Neural cell (in vitro differentiated cells): ENCODE results near the gene MICALL1. TPM values are rescaled to one million over a fixed set of nuclear protein-coding genes. Genes with fewer than 3 reads are reported as not detected.

Experiments
- H2AFZ ChIP-seq: fragments of 200-600, 300-800 bp; sonication (generic), shearing (Covaris generic); 2 replicates; pipeline ENCODE4 v1.6.0; 2014; ENCODE audit warnings: low read depth, mild to moderate bottlenecking, antibody characterized with exemption, low read length, moderate library complexity
- H3F3A ChIP-seq: fragments of 200-600 bp; shearing (Covaris generic); 2 replicates; pipeline ENCODE4 v1.6.1; 2016; ENCODE audit warnings: mild to moderate bottlenecking, moderate library complexity, mixed read lengths, antibody characterized with exemption, low read length; ENCODE audit not compliant: insufficient read depth, poor library complexity, severe bottlenecking
- H3K27ac ChIP-seq: fragments of 200-600, 300-800 bp; sonication (generic), shearing (Covaris generic); 2 replicates; pipeline ENCODE4 v1.5.1; 2014; ENCODE audit warnings: mild to moderate bottlenecking, low read length, moderate library complexity
- H3K27me3 ChIP-seq: fragments of 300-800, 200-600 bp; sonication (generic), shearing (Covaris generic); 2 replicates; pipeline ENCODE4 v1.6.0; 2014; ENCODE audit warnings: mild to moderate bottlenecking, low read depth, low read length, moderate library complexity; ENCODE audit not compliant: insufficient read depth
- H3K36me3 ChIP-seq: fragments of 300-800, 200-600 bp; sonication (generic), shearing (Covaris generic); 2 replicates; pipeline ENCODE4 v1.5.1; 2014; ENCODE audit warnings: mild to moderate bottlenecking, antibody characterized with exemption, low read length, moderate library complexity; ENCODE audit not compliant: insufficient read depth
- H3K4me2 ChIP-seq: fragments of 300-800, 200-600 bp; sonication (generic), shearing (Covaris generic); 2 replicates; pipeline ENCODE4 v1.6.0; 2014; ENCODE audit warnings: mild to moderate bottlenecking, low read length
- H3K4me3 ChIP-seq: fragments of 300-800, 200-600 bp; sonication (generic), shearing (Covaris generic); 2 replicates; pipeline ENCODE4 v1.5.1; 2014; ENCODE audit warnings: mild to moderate bottlenecking, low read length, moderate library complexity
- H3K79me2 ChIP-seq: fragments of 200-600 bp; shearing (Covaris generic); replicated peaks from 2 replicates; pipeline ENCODE4 v1.6.0; 2014; ENCODE audit warnings: mild to moderate bottlenecking, low read length, moderate library complexity; ENCODE audit not compliant: insufficient read depth
- H3K9ac ChIP-seq: fragments of 300-800, 200-600 bp; sonication (generic), shearing (Covaris generic); 2 replicates; pipeline ENCODE4 v1.6.1; 2016; ENCODE audit warnings: mild to moderate bottlenecking, low read length, mixed read lengths
- H3K9me2 ChIP-seq: fragments of 200-600 bp; shearing (Covaris generic); 2 replicates; pipeline ENCODE4 v1.6.1; 2016; ENCODE audit warnings: mild to moderate bottlenecking, low read length, mixed read lengths; ENCODE audit not compliant: insufficient read depth
- H3K9me3 ChIP-seq: fragments of 200-600, 300-800 bp; sonication (generic), shearing (Covaris generic); 2 replicates; pipeline ENCODE4 v1.6.1; 2016; ENCODE audit warnings: mild to moderate bottlenecking, mixed run types, low read length, moderate library complexity, mixed read lengths
- H4K20me1 ChIP-seq: fragments of 200-600 bp; shearing (Covaris generic); 2 replicates; pipeline ENCODE4 v1.6.1; 2016; ENCODE audit warnings: mild to moderate bottlenecking, mixed run types; ENCODE audit not compliant: insufficient read depth
- EP300 ChIP-seq: fragments of 450-650 bp; conservative IDR thresholded peaks from 2 replicates; pipeline ENCODE4 v1.6.1; 2014; ENCODE audit warnings: antibody characterized with exemption, mild to moderate bottlenecking, moderate library complexity; ENCODE audit not compliant: poor library complexity, severe bottlenecking
- EZH2 ChIP-seq: fragments of 200-600, 300-800 bp; shearing (Covaris generic), sonication (generic); IDR thresholded peaks from 2 replicates; pipeline ENCODE4 v1.6.1; 2014; ENCODE audit warnings: antibody characterized with exemption, low read length, borderline replicate concordance, mild to moderate bottlenecking; ENCODE audit not compliant: insufficient read depth, poor library complexity, severe bottlenecking
- MXI1 ChIP-seq: fragments of 450-650 bp; conservative IDR thresholded peaks from 2 replicates; pipeline ENCODE4 v1.6.1; 2014; ENCODE audit warnings: antibody characterized with exemption, mild to moderate bottlenecking; ENCODE audit not compliant: poor library complexity, severe bottlenecking
- POLR2AphosphoS5 ChIP-seq: IDR thresholded peaks from 2 replicates; pipeline ENCODE4 v1.6.1; 2012
- RAD21 ChIP-seq: fragments of 450-650 bp; conservative IDR thresholded peaks from 2 replicates; pipeline ENCODE4 v1.6.1; 2014; ENCODE audit warnings: antibody characterized with exemption, mild to moderate bottlenecking, moderate library complexity
- SMC3 ChIP-seq: fragments of 450-650 bp; conservative IDR thresholded peaks from 2 replicates; pipeline ENCODE4 v1.6.1; 2014; ENCODE audit warnings: antibody characterized with exemption, mild to moderate bottlenecking, moderate library complexity; ENCODE audit not compliant: poor library complexity
- TAF1 ChIP-seq: IDR thresholded peaks from 2 replicates; pipeline ENCODE4 v1.6.1; 2012; ENCODE audit warnings: low read depth
- polyA plus RNA-seq: library from polyadenylated mRNA; depleted of rRNA; stranded (reverse); fragments of >200 nt; gene quantifications from 2 replicates; pipeline ENCODE4 v1.2.3, GENCODE V29; 2014
- TF ChIP-seq, protein P1 (sequence below): fragments of 450-650 bp; IDR thresholded peaks from 2 replicates; pipeline ENCODE4 v1.5.1; 2014; ENCODE audit warnings: antibody characterized with exemption, mild to moderate bottlenecking, moderate library complexity; ENCODE audit not compliant: poor library complexity, severe bottlenecking
- TF ChIP-seq, protein P2 (sequence below): IDR thresholded peaks from 2 replicates; pipeline ENCODE4 v1.6.1; 2012; ENCODE audit warnings: borderline replicate concordance

Gene MICALL1
- polyA plus RNA-seq, 1 donor from 2014 or later: 11.4 TPM

DNA sequence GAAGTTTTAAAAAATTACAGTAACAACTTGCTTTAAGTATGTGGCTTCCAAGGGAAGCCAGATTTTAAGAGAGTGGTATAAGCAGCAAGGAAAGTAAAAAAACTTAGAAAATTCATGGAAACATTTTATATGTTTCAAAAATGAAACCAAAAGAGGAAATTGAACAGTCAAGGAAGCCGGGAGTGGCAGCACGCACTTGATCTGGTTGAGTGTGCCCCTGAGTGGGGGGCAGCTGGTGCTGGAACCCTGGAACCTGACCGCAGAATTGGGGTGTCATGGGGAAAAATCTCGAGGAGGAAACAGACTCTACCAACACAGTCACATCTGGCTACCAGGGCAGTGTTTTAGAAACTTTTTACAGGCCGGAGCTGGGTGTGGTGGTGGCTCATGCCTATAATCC is 14.0 kb downstream of the MICALL1 start:
- TF ChIP-seq, protein P1, sequence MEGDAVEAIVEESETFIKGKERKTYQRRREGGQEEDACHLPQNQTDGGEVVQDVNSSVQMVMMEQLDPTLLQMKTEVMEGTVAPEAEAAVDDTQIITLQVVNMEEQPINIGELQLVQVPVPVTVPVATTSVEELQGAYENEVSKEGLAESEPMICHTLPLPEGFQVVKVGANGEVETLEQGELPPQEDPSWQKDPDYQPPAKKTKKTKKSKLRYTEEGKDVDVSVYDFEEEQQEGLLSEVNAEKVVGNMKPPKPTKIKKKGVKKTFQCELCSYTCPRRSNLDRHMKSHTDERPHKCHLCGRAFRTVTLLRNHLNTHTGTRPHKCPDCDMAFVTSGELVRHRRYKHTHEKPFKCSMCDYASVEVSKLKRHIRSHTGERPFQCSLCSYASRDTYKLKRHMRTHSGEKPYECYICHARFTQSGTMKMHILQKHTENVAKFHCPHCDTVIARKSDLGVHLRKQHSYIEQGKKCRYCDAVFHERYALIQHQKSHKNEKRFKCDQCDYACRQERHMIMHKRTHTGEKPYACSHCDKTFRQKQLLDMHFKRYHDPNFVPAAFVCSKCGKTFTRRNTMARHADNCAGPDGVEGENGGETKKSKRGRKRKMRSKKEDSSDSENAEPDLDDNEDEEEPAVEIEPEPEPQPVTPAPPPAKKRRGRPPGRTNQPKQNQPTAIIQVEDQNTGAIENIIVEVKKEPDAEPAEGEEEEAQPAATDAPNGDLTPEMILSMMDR: no peak
- TF ChIP-seq POLR2AphosphoS5 (no peak), SMC3 (no peak), TAF1 (no peak), EZH2 (no peak), RAD21 (no peak), EP300 (no peak), MXI1 (no peak)
- TF ChIP-seq, protein P2, sequence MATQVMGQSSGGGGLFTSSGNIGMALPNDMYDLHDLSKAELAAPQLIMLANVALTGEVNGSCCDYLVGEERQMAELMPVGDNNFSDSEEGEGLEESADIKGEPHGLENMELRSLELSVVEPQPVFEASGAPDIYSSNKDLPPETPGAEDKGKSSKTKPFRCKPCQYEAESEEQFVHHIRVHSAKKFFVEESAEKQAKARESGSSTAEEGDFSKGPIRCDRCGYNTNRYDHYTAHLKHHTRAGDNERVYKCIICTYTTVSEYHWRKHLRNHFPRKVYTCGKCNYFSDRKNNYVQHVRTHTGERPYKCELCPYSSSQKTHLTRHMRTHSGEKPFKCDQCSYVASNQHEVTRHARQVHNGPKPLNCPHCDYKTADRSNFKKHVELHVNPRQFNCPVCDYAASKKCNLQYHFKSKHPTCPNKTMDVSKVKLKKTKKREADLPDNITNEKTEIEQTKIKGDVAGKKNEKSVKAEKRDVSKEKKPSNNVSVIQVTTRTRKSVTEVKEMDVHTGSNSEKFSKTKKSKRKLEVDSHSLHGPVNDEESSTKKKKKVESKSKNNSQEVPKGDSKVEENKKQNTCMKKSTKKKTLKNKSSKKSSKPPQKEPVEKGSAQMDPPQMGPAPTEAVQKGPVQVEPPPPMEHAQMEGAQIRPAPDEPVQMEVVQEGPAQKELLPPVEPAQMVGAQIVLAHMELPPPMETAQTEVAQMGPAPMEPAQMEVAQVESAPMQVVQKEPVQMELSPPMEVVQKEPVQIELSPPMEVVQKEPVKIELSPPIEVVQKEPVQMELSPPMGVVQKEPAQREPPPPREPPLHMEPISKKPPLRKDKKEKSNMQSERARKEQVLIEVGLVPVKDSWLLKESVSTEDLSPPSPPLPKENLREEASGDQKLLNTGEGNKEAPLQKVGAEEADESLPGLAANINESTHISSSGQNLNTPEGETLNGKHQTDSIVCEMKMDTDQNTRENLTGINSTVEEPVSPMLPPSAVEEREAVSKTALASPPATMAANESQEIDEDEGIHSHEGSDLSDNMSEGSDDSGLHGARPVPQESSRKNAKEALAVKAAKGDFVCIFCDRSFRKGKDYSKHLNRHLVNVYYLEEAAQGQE: no peak
- Histone ChIP-seq H3K4me3 (no peak overlapping the region), H3K9ac (no peak overlapping the region), H3K4me2 (no peak overlapping the region), H4K20me1 (no peaks in the 10 kb centered on the region), H2AFZ (no peak overlapping the region), H3F3A (no peaks in the 10 kb centered on the region), H3K9me2 (no peaks in the 10 kb centered on the region), H3K27me3 (no peaks in the 10 kb centered on the region), H3K79me2 (no peaks in the 10 kb centered on the region), H3K9me3 (no peaks in the 10 kb centered on the region), H3K36me3 (no peaks in the 10 kb centered on the region), H3K27ac (no peak overlapping the region)

DNA sequence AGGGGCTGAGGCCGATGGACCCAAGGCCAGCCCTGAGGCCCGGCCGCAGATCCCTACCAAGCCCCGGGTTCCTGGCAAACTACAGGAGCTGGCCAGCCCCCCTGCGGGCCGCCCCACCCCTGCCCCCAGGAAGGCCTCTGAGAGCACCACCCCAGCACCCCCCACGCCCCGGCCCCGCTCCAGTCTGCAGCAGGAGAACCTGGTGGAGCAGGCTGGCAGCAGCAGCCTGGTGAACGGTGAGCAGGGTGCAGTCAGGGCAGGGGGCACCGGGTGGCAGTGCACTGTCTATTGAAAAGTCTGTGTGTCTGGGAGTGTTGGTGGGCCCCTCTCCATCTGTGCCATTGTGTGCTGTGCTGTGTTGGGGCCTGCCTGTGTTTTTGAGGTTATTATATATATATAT is 16.1 kb downstream of the MICALL1 start:
- H3K36me3 ChIP-seq: no peaks in the 10 kb centered on the region

More for the DNA sequence above, 16.1 kb downstream of the MICALL1 start:
- no peaks in the 10 kb centered on the region for H3K9me2 ChIP-seq
- no peaks in the 10 kb centered on the region for H3K9me3 ChIP-seq
- no peak overlapping the region for H3K4me2 ChIP-seq
- no peak overlapping the region for H3K27ac ChIP-seq
- H4K20me1 ChIP-seq: no peaks in the 10 kb centered on the region
- H3K79me2 ChIP-seq: no peaks in the 10 kb centered on the region
- H3K4me3 ChIP-seq: no peak overlapping the region
- H3F3A ChIP-seq: no peaks in the 10 kb centered on the region
- H3K9ac ChIP-seq: no peak overlapping the region
- H2AFZ ChIP-seq: no peak overlapping the region
- TF ChIP-seq SMC3: no peak
- TF ChIP-seq, protein P1: no peak
- no peak for TF ChIP-seq MXI1
- TF ChIP-seq TAF1: no peak
- TF ChIP-seq EP300: no peak
- no peak for TF ChIP-seq RAD21
- no peak for TF ChIP-seq EZH2
- TF ChIP-seq, protein P2: no peak
- TF ChIP-seq POLR2AphosphoS5: no peak
- no peaks in the 10 kb centered on the region for H3K27me3 ChIP-seq
